K562 (cell line): ENCODE measurements around the gene PFKP.

ENCODE experiments used
- CTCF ChIP-seq, 3 experiments: IDR thresholded peaks in 2 of 3; conservative IDR thresholded peaks in 1 of 3; 2 replicates each; pipeline ENCODE4 v1.5.1; 2011 to 2012; ENCODE audit warnings: low read length in 3 of 3, mild to moderate bottlenecking in 3 of 3, control low read depth in 2 of 3, improper control_type of control experiment in 1 of 3, inconsistent platforms in 1 of 3, low read depth in 1 of 3, mixed read lengths in 1 of 3, moderate library complexity in 1 of 3; ENCODE audit not compliant: insufficient read depth in 2 of 3
- EP300 ChIP-seq: IDR thresholded peaks from 2 replicates; pipeline ENCODE4 v1.6.1; 2012; ENCODE audit warnings: low read length, improper control_type of control experiment
- JUNB ChIP-seq: fragments of 450-650 bp; formaldehyde crosslinking; conservative IDR thresholded peaks from 2 replicates; pipeline ENCODE4 v1.4.0; 2020; ENCODE audit warnings: mild to moderate bottlenecking
- KAT8 ChIP-seq: fragments of 450-650 bp; IDR thresholded peaks from 2 replicates; pipeline ENCODE4 v1.6.1; 2016; ENCODE audit warnings: low read depth, mild to moderate bottlenecking
- MAFF ChIP-seq: IDR thresholded peaks from 2 replicates; pipeline ENCODE4 v1.6.1; 2012; ENCODE audit warnings: low read length, improper control_type of control experiment
- MYC ChIP-seq, 2 experiments: fragments of 250-450 bp in 1 of 2; sonication (Bioruptor Pico) in 1 of 2; IDR thresholded peaks; 2 replicates each; pipeline versions ENCODE4 v1.5.1 to v1.6.1; 2012 to 2021; ENCODE audit warnings: low read depth in 2 of 2, borderline replicate concordance in 1 of 2, improper control_type of control experiment in 1 of 2, low read length in 1 of 2, mild to moderate bottlenecking in 1 of 2, moderate library complexity in 1 of 2
- POLR2A ChIP-seq: fragments of 450-650 bp; conservative IDR thresholded peaks from 2 replicates; pipeline ENCODE4 v1.6.1; 2016
- POLR2AphosphoS5 ChIP-seq: IDR thresholded peaks from 2 replicates; pipeline ENCODE4 v1.6.1; 2011; ENCODE audit warnings: mild to moderate bottlenecking, low read depth, low read length, moderate library complexity; ENCODE audit not compliant: control insufficient read depth, insufficient read depth
- POU5F1 ChIP-seq: fragments of 150-350 bp; IDR thresholded peaks from 2 replicates; pipeline ENCODE4 v1.6.1; 2014; ENCODE audit warnings: borderline replicate concordance, low read length, low read depth, mild to moderate bottlenecking; ENCODE audit not compliant: partially characterized antibody
- SIN3B ChIP-seq: fragments of 450-650 bp; IDR thresholded peaks from 2 replicates; pipeline ENCODE4 v1.6.1; 2017; ENCODE audit warnings: low read depth, mild to moderate bottlenecking, moderate library complexity
- TFE3 ChIP-seq: fragments of 450-650 bp; formaldehyde crosslinking; IDR thresholded peaks from 2 replicates; pipeline ENCODE4 v1.4.0; 2020; ENCODE audit warnings: mild to moderate bottlenecking, mixed read lengths
- ZNF280B ChIP-seq: fragments of 250-450 bp; sonication (Bioruptor Pico); IDR thresholded peaks from 2 replicates; pipeline ENCODE4 v1.5.1; 2021; ENCODE audit warnings: mild to moderate bottlenecking
- ZNF780A ChIP-seq: fragments of 250-450 bp; sonication (Bioruptor Pico); IDR thresholded peaks from 2 replicates; pipeline ENCODE4 v1.5.0; 2021; ENCODE audit warnings: mild to moderate bottlenecking

- TF ChIP-seq JUNB (no peak), POU5F1 (no peak), CTCF (IDR thresholded peaks at IDR 0.05 in 2 of 3, conservative IDR thresholded peaks at IDR 0.05 in 1 of 3; ENCODE audit: insufficient read depth in 2 of 3, low read depth in 1 of 3, low read length in 3 of 3) (no peak), POLR2A (no peak), MAFF (no peak), SIN3B (no peak), TFE3 (CRISPR knock-in tag) (no peak), MYC (IDR thresholded peaks at IDR 0.05; ENCODE audit: low read depth, low read length) (no peak), MYC (CRISPR knock-in tag; IDR thresholded peaks at IDR 0.05; ENCODE audit: borderline replicate concordance, low read depth) (no peak), ZNF280B (no peak), KAT8 (no peak), EP300 (no peak), ZNF780A (CRISPR knock-in tag) (no peak), POLR2AphosphoS5 (no peak)
These were observed 19.8 kb upstream of the PFKP start for GRCh38 chr10:3047596-3047995.
